IgD-negative memory B cell (primary cell): ENCODE measurements around the gene OGA. TPM values are rescaled to one million over a fixed set of nuclear protein-coding genes. Genes with fewer than 3 reads are reported as not detected.

ENCODE experiments used
- H3K27ac Mint-ChIP-seq, 3 donors: one replicate each; pipeline ENCODE4 v1.8.0; 2020 to 2022; ENCODE audit warnings: mild to moderate bottlenecking in 3 of 3, mixed read lengths in 3 of 3, moderate library complexity in 1 of 3
- H3K27me3 Mint-ChIP-seq: one replicate; pipeline ENCODE4 v1.8.0; 2021; ENCODE audit warnings: mixed read lengths
- H3K36me3 Mint-ChIP-seq: one replicate; pipeline ENCODE4 v1.8.0; 2020; ENCODE audit warnings: mild to moderate bottlenecking, mixed read lengths
- H3K4me1 Mint-ChIP-seq, 3 donors: one replicate each; pipeline ENCODE4 v1.8.0; 2020 to 2022; ENCODE audit warnings: mixed read lengths in 3 of 3, mild to moderate bottlenecking in 1 of 3
- H3K4me3 Mint-ChIP-seq, 4 donors: one replicate each; pipeline ENCODE4 v1.8.0; 2020 to 2022; ENCODE audit warnings: mild to moderate bottlenecking in 4 of 4, mixed read lengths in 4 of 4, moderate library complexity in 3 of 4
- H3K9me3 Mint-ChIP-seq, 3 donors: one replicate each; pipeline ENCODE4 v1.8.0; 2020 to 2021; ENCODE audit warnings: mixed read lengths in 3 of 3, mild to moderate bottlenecking in 1 of 3
- polyA plus RNA-seq: library from polyadenylated mRNA; unstranded; fragments of 300-500 nt; fragmentation: Illumina TruSeq; gene quantifications from one replicate; pipeline ENCODE4 v1.2.3, GENCODE V29; 2021

OGA gene
- polyA plus RNA-seq, 1 donor from 2014 or later: 47.8 TPM

DNA sequence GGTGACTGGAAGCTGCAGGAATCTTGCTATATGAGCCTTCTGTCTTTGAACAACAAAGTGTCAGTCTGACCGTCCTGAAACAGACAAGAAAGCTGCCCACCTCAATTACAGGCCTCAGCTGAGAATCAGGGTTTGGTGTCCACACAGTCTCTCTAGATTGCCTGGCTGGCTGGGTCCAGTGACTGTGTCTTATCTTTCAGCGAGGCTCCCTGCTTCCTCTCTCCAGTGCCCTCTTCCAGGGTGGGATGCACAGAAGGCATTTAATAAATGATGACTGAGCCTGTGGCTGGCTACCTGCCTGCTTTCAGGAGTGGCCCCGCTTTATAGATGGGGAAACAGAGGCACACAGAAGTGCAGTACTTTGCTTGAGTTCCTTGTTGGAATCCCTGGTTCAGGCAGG, 69.7 kb downstream of the OGA start:
- no peak overlapping the region for H3K27ac Mint-ChIP-seq
- no peak overlapping the region for H3K4me3 Mint-ChIP-seq
- H3K27me3 Mint-ChIP-seq: peaks cover 10% of the 10 kb centered on the region
- H3K4me1 Mint-ChIP-seq: no peaks in the 10 kb centered on the region
- no peaks in the 10 kb centered on the region for H3K9me3 Mint-ChIP-seq
- H3K36me3 Mint-ChIP-seq: no peaks in the 10 kb centered on the region

DNA sequence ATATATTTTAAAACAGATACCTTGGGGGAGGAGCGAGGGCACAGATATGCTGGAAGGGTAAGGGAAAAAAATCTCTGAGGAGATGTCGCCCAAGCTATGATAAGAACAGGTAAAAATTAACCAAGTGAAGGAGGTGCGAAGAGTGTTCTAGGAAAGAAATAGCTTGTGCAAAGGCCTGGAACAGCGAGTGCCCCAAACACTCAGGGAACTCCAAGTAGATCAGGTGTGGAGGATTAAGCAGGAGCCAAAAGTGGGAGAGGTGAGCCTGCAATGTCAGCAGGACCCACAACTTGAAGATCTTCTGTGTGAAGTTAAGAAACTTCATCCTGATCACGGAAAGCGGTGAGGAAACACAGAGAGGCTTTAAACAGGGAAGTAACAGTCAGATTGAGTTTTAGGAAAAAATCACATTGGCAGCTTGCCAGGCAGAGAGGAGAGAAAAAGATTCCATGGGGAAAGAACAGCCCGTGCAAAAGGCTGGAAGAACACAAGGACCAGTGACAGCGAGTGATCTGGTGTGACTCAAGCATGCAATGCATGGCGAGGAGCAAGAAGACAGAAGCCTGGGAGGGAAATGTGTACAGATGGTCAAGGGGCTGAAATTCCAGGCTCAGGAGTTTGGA, 73.1 kb downstream of the OGA start:
- peaks cover 0 to 3% (median 0%) of the 10 kb centered on the region in 3 donors for H3K9me3 Mint-ChIP-seq
- no peak overlapping the region for H3K4me3 Mint-ChIP-seq
- H3K27ac Mint-ChIP-seq: no peak overlapping the region
- no peaks in the 10 kb centered on the region for H3K36me3 Mint-ChIP-seq
- H3K4me1 Mint-ChIP-seq: no peaks in the 10 kb centered on the region
- H3K27me3 Mint-ChIP-seq: peaks cover 10% of the 10 kb centered on the region

DNA sequence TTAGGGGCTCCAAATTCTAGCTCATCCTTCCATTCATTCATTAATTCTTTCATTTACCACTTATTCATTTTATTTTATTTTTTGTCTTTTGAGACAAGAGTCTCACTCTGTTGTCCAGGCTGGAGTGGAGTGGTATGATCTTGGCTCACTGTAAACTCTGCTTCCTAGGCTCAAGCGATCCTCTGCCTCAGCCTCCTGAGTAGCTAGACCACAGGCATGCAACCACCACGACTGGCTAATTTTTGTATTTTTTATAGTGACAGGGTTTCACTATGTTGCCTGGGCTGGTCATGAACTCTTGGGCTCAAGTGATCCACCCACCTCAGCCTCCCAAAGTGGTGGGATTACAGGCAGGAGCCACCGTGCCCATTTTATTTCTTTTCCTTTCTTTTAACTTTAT, 74.0 kb downstream of the OGA start:
- peaks cover 0 to 3% (median 0%) of the 10 kb centered on the region in 3 donors for H3K9me3 Mint-ChIP-seq
- H3K36me3 Mint-ChIP-seq: no peaks in the 10 kb centered on the region
- H3K27ac Mint-ChIP-seq: no peak overlapping the region
- H3K27me3 Mint-ChIP-seq: peaks cover 13% of the 10 kb centered on the region
- H3K4me3 Mint-ChIP-seq: no peak overlapping the region
- H3K4me1 Mint-ChIP-seq: no peaks in the 10 kb centered on the region

DNA sequence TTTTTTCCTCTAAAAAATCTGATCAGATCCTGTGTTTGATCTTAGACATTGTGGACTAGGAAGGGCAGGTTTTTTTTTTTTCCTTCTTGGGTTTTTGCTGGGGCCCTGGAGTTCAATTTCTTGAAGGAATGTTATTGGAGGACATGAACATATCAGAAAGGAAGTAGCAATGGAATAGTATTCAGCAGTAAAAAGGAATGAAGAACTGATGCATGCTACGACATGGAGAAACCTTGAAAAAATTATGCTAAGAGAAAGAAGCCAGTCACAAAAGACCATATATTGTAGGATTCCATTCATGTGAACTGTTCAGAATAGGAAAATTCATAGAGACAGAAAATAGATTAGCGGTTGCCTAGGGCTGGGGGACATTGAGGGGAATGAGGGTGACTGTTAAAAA, 76.3 kb downstream of the OGA start:
- no peak overlapping the region for H3K4me3 Mint-ChIP-seq
- no peaks in the 10 kb centered on the region for H3K36me3 Mint-ChIP-seq
- H3K9me3 Mint-ChIP-seq: peaks cover 0 to 3% (median 0%) of the 10 kb centered on the region in 3 donors
- no peak overlapping the region for H3K27ac Mint-ChIP-seq
- peaks cover 13% of the 10 kb centered on the region for H3K27me3 Mint-ChIP-seq
- no peaks in the 10 kb centered on the region for H3K4me1 Mint-ChIP-seq

DNA sequence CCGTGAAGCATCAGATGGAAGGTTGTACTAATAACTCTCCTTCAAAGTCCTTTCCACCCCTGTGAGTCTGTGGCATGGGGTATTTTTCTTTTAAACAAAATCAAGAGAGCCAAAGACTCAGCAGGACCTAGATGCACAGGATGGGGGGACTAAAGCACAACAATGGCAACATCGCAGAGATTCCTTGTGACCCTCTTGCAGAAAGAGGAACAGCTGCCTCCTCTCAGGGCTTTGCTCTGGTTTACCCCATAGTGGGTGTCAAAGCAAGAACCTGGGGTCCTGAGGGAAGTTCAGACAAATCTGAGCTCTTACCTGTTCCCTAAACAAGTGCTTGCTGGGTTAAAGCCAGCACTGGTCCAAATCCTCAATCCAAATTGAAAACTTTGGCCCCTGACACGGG, 81.6 kb downstream of the OGA start:
- H3K4me3 Mint-ChIP-seq: no peak overlapping the region
- peaks cover 0 to 3% (median 0%) of the 10 kb centered on the region in 3 donors for H3K9me3 Mint-ChIP-seq
- no peak overlapping the region for H3K27ac Mint-ChIP-seq
- H3K27me3 Mint-ChIP-seq: peaks cover 12% of the 10 kb centered on the region
- peaks cover 2% of the 10 kb centered on the region for H3K36me3 Mint-ChIP-seq
- H3K4me1 Mint-ChIP-seq: no peaks in the 10 kb centered on the region

Other genes with a start within 250 kb of the OGA start
- 16.5 TPM for gene POLL, start 230.2 kb downstream of the OGA start, polyA plus RNA-seq
- gene DPCD, start 230.1 kb downstream of the OGA start, polyA plus RNA-seq: 2.2 TPM
- gene FBXW4, start 123.3 kb downstream of the OGA start, polyA plus RNA-seq: 9.9 TPM
- not detected for gene FGF8, start 42.3 kb downstream of the OGA start, polyA plus RNA-seq
- gene NPM3, start 35.0 kb downstream of the OGA start, polyA plus RNA-seq: 2.9 TPM
- gene KCNIP2, start 25.4 kb upstream of the OGA start, polyA plus RNA-seq: 14.5 TPM
- 39.3 TPM for gene ARMH3, start 237.7 kb upstream of the OGA start, polyA plus RNA-seq
- gene HPS6, start 246.9 kb upstream of the OGA start, polyA plus RNA-seq: 21.9 TPM